HG02884 (cell line): ENCODE data around the gene RAD50.
A peak's percentile ranks its signal among the peaks of the same experiment; 100 is the strongest.

Source experiments
- ATAC-seq: cut with Tn5 transposase; IDR thresholded peaks from one replicate; pipeline ENCODE4 v1.9.1; 2021; ENCODE audit warnings: mild to moderate bottlenecking, moderate library complexity; ENCODE audit not compliant: unreplicated experiment

RAD50 gene

DNA sequence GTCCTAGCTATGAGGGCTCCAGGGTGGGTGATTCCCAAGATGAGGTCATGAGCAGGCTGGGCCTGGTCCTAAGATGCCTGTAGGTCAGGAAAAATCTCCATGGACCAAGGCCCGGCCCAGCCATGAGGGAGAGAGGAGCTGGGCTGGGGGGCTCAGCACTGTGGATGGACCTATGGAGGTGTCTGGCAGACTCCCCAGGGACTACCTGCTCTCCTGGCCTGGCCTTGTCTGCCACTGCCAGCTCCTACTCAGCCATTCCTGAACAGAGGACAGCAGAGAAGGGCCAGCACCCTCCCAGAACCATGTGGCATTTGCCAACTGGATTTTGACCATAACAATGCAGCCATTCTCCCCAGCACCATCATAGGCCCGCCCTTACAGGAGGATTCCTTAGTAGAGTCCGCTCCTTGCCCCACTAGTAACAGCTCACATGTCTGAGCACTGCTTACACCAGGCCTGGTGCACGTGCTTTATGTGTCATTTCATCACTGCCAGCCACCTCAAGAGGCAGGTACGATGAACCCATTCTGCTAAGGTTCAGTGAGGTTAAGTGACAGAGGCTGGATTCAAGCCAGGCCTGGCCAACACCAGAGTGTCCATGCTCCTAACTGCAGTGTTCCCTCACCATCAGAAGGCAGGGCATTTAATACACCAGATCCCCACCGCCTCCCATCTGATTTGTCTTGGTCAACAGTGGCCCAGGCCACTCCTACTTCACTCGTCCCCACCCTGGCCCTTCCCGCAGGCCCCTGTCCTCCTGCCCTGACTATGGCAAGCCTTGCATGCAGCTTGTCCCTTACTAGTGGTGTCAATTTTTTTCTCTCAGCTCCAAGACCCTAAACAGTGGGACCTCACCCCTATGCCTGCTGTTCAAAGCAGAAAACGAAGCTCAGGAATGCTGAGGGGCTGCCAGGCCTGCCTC is 101.9 kb downstream of the RAD50 start:
- ATAC-seq = no peak

DNA sequence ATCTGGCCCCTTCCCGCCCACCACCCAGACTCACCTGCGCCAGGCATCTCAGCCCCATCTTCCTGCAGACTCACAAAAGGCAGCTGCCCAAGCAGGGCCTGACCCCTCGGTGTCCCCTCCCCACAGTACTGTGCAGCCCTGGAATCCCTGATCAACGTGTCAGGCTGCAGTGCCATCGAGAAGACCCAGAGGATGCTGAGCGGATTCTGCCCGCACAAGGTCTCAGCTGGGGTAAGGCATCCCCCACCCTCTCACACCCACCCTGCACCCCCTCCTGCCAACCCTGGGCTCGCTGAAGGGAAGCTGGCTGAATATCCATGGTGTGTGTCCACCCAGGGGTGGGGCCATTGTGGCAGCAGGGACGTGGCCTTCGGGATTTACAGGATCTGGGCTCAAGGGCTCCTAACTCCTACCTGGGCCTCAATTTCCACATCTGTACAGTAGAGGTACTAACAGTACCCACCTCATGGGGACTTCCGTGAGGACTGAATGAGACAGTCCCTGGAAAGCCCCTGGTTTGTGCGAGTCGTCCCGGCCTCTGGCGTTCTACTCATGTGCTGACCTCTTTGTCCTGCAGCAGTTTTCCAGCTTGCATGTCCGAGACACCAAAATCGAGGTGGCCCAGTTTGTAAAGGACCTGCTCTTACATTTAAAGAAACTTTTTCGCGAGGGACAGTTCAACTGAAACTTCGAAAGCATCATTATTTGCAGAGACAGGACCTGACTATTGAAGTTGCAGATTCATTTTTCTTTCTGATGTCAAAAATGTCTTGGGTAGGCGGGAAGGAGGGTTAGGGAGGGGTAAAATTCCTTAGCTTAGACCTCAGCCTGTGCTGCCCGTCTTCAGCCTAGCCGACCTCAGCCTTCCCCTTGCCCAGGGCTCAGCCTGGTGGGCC is 103.1 kb downstream of the RAD50 start:
- no peak for ATAC-seq

DNA sequence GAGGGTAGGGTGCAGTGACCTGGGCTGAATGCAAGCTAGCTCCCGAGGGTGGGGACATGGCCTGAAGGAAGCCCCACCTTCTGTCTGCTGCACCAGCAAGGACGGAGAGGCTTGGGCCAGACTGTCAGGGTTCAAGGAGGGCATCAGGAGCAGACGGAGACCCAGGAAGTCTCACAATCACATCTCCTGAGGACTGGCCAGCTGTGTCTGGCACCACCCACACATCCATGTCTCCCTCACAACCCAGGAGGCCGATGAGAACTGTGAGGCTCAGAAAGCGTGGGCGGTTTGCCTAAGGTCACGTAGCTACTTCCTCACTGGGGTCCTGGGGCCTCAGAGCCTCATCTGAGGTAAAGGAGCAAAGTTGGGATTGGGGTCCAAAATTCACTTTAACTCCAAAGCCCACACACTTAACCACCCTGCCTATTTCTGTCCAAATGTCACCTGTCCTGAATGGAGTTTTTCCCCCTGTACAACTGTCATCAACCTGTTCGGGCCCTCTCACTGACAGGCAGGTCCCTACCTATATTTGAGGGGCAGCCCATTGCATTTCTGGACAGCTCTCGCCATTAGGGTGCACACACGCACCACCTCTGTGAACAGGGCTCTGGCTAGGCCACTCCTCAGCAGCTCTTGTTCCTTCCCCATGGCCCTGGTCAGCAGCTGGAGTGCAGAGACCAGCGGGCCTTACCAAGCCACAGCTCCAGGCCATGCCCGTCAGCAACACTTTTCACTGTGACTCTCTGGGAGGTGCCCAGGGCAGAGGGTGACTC is 104.6 kb downstream of the RAD50 start:
- ATAC-seq = no peak

DNA sequence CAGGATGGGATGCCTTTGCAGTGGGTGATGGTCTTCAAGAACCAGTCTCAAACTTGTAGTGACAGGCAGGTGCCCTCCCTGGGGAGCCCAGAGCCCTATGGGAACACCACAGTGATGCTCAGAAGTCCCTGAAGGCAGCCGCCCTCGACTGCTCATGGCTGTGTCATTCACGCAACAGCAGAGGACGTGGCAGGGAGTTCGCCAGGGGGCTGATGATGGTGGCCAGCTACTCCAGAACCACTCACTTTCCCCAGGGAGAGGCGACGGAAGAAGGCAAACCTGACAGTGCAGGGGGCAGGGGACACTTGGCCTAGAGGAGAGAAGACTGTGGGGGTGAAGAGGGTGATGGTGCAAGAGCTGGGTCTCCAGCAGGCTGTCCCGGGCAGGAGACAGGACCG is 105.2 kb downstream of the RAD50 start:
- ATAC-seq = no peak

DNA sequence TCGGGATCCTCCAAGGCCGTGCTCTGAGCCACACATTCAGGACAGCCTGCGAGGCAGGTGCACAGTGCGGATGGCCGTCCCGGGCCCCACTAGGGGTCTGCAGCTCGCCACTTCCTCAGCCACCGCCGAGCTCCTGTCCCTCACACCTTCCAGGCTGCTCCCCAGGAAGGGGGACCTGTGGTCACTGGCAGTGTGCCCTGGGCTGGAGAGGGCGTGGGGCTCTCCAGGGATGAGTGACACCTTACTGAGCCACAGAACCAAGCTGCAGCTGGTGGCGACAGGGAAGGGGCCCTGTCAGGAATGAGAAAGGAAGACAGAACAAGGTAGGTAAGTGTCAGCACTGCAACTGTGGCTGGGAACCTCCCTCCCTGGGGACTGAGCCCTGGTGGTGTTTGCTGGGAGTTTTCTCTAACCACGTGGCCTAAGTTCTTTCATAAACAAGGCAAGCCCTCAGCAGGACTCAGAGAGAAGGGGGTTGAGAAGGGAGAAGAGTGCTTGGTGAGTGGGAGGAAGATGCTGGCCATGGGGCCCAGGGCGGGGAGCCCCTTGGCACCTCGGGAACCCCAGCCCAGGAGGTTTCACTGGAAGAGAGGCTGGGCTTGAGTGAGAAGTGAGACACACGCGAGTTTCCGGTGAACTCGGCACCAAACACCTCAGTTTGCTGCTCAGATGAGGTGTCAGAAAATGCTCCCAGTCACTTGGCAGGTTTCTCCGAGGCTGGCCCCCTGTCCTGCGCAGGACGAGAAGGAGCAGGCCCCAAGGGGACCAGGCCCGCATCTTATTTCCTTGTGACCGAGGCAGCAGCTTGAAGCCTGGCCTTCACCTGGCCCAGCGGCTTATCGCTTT is 106.4 kb downstream of the RAD50 start:
- ATAC-seq = peak; percentile 53

DNA sequence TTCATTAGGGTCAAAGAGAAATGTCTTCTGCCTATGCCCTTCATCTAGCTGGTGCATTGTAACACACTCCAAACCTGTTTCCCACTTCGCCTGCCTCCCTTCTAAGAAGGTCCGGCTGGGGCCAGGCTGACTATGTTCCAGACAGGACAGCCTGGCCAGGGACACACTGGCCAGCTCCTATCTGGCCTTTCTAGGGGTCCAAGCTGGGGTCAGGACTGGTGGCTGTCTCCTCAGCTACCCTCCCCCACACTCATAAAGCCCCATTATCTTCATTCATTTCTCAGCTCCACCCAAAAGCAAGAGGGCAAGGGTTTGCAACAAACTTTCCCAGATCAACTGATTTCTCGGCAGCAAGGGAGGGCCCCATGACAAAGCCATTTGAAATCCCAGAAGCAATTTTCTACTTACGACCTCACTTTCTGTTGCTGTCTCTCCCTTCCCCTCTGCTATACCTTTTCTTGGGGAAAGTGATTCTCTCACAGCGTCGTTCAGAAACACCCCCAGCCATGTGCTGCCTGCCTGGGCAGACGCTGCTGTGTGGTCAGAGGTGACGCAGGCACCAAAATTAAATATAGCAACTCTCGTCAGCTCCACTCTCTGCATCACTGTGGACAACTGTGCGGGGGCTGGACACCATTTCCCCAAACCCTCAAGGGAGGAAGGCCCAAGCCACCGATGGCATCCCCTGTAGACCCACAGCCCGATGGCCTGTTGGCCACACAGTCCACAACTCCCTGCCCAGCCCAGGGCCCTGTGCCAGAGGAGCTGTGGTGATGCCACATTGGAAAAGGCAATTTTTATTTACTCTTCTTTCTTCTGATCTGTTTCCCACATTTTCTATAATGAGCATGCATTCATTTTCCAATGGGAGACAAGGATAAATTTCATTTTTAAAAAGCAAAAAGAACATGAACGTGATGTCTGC is 107.3 kb downstream of the RAD50 start:
- ATAC-seq = no peak

DNA sequence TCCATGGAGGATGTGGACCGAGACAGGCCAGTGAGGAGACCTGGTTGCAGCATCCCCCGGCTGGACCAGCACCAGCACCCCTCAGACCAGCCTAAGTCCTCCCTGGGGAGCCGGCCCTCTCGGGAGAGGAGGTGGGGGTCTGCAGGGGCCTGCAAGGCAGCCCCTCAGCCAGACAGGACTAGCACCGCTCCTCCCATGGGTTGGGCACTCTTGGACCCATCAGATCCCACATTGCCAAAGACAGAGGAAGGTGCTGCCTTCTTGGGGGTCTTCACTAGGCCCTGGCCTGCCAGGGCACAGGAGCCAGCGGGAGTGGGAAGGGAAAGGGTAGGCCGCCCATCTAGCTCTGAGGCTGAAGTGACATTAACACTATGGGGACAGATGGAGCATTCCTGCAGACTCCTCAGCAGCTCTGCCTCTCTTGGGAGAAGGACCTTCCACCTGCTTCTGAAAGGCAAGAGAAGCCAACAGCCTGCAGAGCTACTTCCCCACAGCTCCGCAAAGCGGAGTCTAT is 108.0 kb downstream of the RAD50 start:
- no peak for ATAC-seq

DNA sequence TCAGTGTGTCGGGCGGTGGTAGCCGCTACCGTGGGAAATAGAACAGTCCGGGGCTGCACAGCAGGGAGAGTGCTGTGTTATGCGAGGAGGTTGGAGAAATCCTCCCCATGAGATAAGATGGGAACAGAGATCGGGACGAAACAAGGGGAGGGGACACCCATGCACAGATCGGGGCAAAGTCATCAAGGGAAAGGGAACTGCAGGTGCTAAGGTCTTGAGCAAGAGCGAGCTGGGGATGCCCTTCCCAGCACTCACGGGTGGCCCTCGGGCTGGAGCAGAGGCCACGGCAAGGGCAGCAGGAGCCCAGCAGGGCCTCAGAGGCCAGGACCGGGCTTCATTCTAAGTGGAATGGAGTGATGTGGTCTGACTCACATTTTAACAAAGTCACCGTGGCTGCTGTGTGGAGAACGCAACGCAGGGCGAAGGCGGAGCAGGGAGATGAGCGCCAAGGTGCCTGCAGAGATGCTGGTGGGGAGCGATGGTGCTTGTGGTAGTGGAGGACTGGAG is 108.8 kb downstream of the RAD50 start:
- ATAC-seq = no peak

DNA sequence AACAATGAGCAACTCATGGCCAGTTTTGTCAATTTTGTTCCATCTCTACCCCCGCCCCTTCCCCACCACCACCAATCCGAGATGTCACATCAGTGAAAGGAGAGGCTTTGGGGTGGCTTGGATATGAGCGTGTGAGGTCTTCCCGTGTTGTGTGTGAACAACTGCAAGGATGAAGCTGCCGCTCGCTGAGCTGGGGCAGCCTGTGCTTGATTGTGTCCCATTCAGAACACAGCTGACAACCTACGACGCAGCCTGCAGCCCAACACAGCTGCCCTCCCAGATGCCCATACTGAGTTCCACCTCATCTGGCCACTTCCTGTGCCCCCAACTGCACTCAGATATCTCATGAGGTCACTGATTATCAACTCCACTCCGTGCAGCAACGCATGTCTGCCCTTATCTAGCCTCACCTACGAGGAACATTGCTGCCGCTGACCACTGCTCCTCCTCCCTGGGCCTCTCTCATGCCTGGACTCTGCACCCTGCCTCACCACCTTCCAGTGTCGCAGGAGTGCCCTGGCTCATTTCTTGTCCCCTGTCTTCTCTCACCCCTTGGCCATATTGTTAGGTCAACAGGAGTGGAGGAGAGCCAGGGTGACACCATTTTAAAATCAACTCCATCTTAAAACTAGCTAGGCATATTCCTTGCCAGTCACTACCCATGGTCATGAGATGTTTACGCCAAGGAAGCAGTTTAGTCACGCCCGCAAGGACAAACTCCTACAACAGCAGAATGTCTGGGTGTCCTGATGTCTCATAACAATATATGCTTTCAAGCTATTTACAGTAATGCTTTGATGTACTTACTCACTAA is 109.7 kb downstream of the RAD50 start:
- ATAC-seq = no peak

DNA sequence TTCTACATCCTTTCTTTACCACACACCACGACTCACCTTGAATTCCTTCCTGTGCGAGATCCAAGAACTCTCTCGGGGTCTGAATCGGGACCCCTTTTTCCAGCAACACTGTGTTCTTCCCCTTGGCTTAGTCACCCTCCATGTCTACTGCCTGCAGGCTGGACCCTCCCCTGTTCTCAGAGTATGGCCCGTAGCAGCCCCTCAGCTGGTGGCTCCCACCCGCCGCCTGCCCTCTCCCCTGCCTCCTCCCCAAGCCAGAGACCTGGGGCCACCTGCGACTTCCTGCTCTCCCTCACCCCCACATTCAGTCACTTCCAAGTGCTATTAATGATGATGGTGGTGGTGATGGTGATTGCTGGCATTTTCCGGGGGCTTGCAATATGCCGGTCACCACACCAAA is 110.5 kb downstream of the RAD50 start:
- no peak for ATAC-seq

DNA sequence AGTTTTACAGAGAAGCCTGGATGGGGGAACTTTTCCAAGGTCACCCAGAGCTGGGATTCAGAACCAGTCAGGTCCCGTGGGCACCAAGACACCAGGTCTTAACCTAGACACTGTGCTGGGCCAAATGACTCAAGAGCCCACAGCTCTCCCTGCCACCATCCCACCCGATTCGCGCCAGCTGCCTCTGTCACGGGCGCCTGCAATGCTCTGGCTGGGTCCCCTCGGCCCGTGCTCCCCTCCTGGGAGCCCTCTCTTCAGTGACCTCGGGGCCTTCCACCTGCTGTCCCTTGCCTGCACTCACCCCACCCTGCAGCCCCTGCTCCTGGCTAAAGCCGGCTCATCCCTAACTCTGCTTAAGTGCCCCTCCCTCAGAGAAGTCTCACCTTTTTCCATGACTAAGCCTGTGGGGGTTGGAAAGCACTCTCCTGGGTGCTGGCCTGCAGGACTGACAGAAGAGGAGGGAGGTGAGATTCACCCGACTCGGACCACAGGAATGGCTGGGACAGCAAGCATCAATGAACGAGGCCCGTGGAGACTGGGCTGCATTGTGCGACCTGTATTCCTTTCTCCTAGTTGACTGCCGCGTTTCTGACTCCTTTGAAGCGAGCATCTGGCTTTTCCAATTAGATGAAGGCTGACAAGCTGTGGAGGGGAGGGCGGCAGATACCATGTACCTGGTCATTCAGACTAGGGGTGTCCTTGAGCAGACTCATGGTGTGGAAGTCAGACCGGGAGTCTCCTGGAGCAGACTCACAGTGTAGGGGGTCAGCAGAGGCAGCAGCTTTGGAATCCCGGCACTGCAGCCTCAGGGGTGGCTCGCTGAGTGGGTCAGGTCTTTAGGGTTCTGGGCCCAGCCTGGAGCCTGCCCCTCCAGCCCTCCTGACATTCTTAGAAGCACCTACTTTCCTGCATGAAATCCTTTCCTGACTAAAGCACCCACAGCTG is 111.3 kb downstream of the RAD50 start:
- no peak for ATAC-seq

DNA sequence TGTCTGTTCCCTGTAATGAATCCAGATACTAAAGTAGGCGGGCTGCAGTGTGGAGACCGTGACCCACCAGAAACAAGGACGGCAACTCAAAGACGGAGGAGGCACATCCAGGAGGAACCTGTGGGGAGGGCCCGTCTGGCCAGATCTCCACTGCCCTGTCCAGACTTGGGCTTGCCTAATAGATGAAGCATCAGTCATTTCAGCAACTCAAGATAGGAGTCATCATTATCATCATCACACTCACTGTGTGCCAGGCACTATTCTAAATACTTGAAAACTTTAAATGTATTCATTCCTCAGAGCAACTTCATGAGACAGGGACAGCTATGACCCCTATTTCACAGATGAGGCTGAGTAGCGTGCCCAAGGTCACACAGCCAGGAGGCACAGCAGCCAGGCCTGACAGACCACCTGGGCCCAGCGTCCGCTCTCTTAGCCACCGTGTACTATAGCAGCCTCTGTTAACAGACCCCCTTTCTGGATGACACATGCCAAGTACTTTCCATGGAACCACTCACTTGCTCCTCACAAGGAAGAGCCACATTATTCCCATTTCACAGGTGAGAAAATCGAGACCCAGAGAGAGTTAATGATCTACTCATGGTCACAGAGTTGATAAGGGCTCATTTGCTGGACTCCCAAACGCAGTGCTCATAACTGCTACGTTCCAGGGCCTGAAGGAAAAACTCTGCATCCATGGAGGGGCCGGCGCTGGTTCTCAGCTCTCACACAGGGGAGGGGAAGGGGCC is 112.1 kb downstream of the RAD50 start:
- ATAC-seq = no peak

DNA sequence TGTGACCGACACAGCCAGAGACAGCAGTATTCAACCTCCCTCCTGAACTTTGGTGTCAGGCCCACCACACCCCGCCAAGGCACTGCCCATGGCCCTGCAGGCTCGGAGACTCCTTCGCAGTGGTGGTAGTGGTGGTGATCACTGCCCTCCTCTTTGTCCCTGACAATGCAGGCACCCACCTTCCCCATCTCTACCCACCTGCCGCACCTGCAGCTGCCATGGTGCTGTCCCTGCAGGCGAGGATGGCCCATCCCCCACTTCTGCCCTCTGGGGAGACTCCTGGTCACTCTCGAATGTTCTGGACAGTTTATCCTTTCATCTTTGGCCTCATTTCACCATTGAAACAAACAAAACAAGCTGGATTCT is 112.7 kb downstream of the RAD50 start:
- no peak for ATAC-seq

DNA sequence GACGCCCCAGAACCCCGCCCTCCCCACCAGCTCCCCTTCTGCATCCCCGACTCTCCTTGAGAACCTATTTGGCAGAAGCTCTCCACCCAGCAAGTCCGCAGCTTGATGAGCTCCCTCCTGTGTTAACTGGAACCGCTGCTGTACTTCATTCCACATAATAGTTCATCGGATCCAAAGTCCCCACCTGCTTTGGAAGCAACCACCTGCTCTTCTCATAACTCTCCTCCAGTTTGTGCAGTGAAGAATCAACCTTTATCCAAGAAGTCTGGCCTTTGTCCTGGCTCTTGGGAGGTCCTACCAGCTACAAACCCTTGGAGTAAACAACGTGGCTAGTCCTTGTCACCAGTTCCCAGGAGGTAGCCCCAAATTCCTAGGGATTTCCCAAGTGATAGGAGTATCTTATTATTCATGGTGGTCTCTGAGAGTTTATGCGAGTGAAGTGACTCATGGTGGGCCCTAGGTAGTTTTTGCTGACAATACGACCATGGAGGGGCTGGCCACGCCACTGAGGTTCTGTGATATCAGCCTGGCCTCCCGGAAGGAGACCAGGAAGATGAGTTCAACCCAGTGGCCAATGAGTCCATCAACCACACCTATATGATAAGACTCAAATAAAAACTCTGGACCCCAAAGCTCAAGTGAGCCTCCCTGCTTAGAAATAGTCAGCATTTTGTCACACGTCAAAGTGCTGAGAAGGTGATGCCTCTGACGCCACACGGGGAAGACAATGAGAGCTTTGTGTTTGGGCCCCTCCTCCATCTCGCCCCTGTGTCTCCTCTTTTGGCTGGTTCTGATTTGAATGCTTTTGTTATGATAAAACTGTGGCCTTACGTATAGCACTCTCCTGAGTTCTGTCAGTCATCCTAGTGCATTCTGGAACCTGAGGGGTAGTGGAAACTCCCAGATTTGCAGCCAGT is 113.4 kb downstream of the RAD50 start:
- no peak for ATAC-seq

DNA sequence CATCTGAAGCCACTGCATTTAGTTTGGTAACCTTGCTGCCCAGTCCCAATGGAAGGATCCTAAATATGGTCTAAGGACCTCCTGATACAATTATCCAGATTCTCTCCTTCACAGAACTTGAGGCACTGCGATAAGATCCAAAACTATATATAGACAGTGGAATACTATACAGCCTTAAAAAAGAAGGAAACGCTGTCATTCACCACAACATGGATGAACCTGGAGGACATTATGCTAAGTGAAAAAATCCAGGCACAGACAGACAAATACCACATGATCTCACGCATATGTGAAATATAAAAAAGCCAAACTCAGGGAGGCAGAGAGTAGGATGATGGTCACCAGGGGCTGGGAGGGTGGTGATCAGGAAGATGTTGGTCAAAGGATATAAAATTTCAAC is 114.2 kb downstream of the RAD50 start:
- no peak for ATAC-seq
